Peyer's patch (tissue), 4 donors: ENCODE results near the gene TEKT3.

Source experiments
- POLR2A ChIP-seq, 2 donors: fragments of 450-650 bp; IDR thresholded peaks; one replicate each; pipeline ENCODE4 v1.5.1; 2017; ENCODE audit warnings: antibody characterized with exemption in 2 of 2, mild to moderate bottlenecking in 2 of 2, moderate library complexity in 2 of 2
- TF ChIP-seq, protein P1 (sequence below), 6 experiments: fragments of 450-650 bp in 4 of 6; fragments of 200-600 bp in 2 of 6; sonication (generic) in 1 of 6; IDR thresholded peaks; one replicate each; pipeline ENCODE4 v1.5.1; 2017 to 2019; ENCODE audit warnings: antibody characterized with exemption in 6 of 6, mild to moderate bottlenecking in 3 of 6, moderate library complexity in 1 of 6

GRCh38 chr17:15361592-15361991 lies 20.2 kb upstream of the TEKT3 start:
- TF ChIP-seq, protein P1, sequence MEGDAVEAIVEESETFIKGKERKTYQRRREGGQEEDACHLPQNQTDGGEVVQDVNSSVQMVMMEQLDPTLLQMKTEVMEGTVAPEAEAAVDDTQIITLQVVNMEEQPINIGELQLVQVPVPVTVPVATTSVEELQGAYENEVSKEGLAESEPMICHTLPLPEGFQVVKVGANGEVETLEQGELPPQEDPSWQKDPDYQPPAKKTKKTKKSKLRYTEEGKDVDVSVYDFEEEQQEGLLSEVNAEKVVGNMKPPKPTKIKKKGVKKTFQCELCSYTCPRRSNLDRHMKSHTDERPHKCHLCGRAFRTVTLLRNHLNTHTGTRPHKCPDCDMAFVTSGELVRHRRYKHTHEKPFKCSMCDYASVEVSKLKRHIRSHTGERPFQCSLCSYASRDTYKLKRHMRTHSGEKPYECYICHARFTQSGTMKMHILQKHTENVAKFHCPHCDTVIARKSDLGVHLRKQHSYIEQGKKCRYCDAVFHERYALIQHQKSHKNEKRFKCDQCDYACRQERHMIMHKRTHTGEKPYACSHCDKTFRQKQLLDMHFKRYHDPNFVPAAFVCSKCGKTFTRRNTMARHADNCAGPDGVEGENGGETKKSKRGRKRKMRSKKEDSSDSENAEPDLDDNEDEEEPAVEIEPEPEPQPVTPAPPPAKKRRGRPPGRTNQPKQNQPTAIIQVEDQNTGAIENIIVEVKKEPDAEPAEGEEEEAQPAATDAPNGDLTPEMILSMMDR (IDR thresholded peaks at IDR 0.05) = no peak
- no peak for TF ChIP-seq POLR2A (IDR thresholded peaks at IDR 0.05)
